Renal cortex interstitium (tissue), 11 donors: ENCODE measurements around the gene PPP4R3A. TPM values are rescaled to one million over a fixed set of nuclear protein-coding genes. Genes with fewer than 3 reads are reported as not detected.
"Not testable (repeated sequence)": the region's sequence is repeated elsewhere in the genome, so short reads cannot be mapped to it uniquely, and the experiment has no call there.

Experiments
- DNase-seq, 11 donors: peaks; one replicate each; pipeline ENCODE4 v3.0.0-alpha.2; 2013; ENCODE audit warnings: low read depth in 9 of 11, low spot score in 4 of 11; ENCODE audit errors: extremely low read depth in 1 of 11
- polyA plus RNA-seq, 3 donors: library from polyadenylated mRNA; unstranded; fragments of 120-200 nt; gene quantifications; one replicate each; pipeline ENCODE4 v1.2.1, GENCODE V29; 2013; ENCODE audit not compliant: insufficient read length in 3 of 3

PPP4R3A gene
- polyA plus RNA-seq, 3 donors = 114 to 124 (median 122) TPM

GRCh38 chr14:91417120-91417982, 92.8 kb downstream of the PPP4R3A start, which contains the start of gene CCDC88C:
CCDC88C (minus strand) TSS chr14:91417820; CDS start chr14:91417690, 130 bp downstream.
- peak in 1 of 11 donors; percentile 39 for DNase-seq

GRCh38 chr14:91416744-91417119, 93.4 kb downstream of the PPP4R3A start:
- no peak for DNase-seq

GRCh38 chr14:91415794-91416743, 94.0 kb downstream of the PPP4R3A start:
- no peak for DNase-seq

- DNase-seq = no peak
Measured at GRCh38 chr14:91414475-91414833, 95.7 kb downstream of the PPP4R3A start.

GRCh38 chr14:91413547-91414474, 96.3 kb downstream of the PPP4R3A start:
- DNase-seq = no peak

- no peak for DNase-seq
Measured at GRCh38 chr14:91412939-91413338, 97.2 kb downstream of the PPP4R3A start.

- no peak for DNase-seq
Measured at GRCh38 chr14:91410771-91411536, 99.2 kb downstream of the PPP4R3A start.

GRCh38 chr14:91409928-91410718, 100.0 kb downstream of the PPP4R3A start:
- no peak for DNase-seq

GRCh38 chr14:91409240-91409639, 100.9 kb downstream of the PPP4R3A start:
- DNase-seq = not testable (repeated sequence)

Other genes with a start within 250 kb of the PPP4R3A start
- gene CCDC88C, start 92.5 kb downstream of the PPP4R3A start, polyA plus RNA-seq = 10 to 100 TPM; 35.8 to 45.9 (median 37.3) TPM
- 1 to 10 TPM in 1 of 3 donors, under 1 TPM in 2; 0.63 to 1.1 (median 0.68) TPM for gene CATSPERB, start 221.8 kb upstream of the PPP4R3A start, polyA plus RNA-seq